AG04450 (cell line): ENCODE data around the gene NRDC. TPM values are rescaled to one million over a fixed set of nuclear protein-coding genes. Genes with fewer than 3 reads are reported as not detected.

ENCODE experiments used
- CTCF ChIA-PET: fragments of 300-600, 350-600 bp; formaldehyde crosslinking; extraction: SDS; loops from one replicate; lab custom pipeline; 2022; ENCODE audit warnings: antibody characterized with exemption, inconsistent platforms; lab: Charles Lee
- POLR2A ChIA-PET: fragments of 350-600 bp; formaldehyde crosslinking; extraction: SDS; loops from one replicate; lab custom pipeline; 2021; ENCODE audit warnings: antibody characterized with exemption, inconsistent platforms; lab: Yijun Ruan, JAX
- DNase-seq: peaks from one replicate; pipeline ENCODE4 v3.0.0-alpha.2; 2011; ENCODE audit warnings: low read depth, low spot score
- H3K27ac ChIP-seq: one replicate; pipeline ENCODE4 v1.5.1; 2012; ENCODE audit warnings: low read depth, low read length, control low read depth
- H3K27me3 ChIP-seq: one replicate; pipeline ENCODE4 v1.6.0; 2012; ENCODE audit warnings: low read length; ENCODE audit not compliant: control insufficient read depth, insufficient read depth
- H3K4me3 ChIP-seq: 2 replicates; pipeline ENCODE4 v1.5.1; 2011; ENCODE audit warnings: mild to moderate bottlenecking, low read depth, low read length, control low read depth
- H3K9me3 ChIP-seq: 2 replicates; pipeline ENCODE4 v1.5.1; 2012; ENCODE audit warnings: low read length; ENCODE audit not compliant: control insufficient read depth, insufficient read depth
- polyA minus RNA-seq: library from RNA; depleted of rRNA, polyadenylated mRNA; stranded (reverse); fragments of >200 nt; gene quantifications from 2 replicates; pipeline ENCODE4 v1.2.3, GENCODE V29; 2011; rRNA and poly(A)+ RNA removed
- polyA plus RNA-seq: library from polyadenylated mRNA; depleted of rRNA; stranded (reverse); fragments of >200 nt; gene quantifications from 2 replicates; pipeline ENCODE4 v1.2.3, GENCODE V29; 2011; rRNA removed
- TF ChIP-seq, protein P1 (sequence below): IDR thresholded peaks from 2 replicates; pipeline ENCODE4 v1.5.1; 2011; ENCODE audit warnings: low read depth, low read length, control low read depth, inconsistent platforms

NRDC gene, protein sequence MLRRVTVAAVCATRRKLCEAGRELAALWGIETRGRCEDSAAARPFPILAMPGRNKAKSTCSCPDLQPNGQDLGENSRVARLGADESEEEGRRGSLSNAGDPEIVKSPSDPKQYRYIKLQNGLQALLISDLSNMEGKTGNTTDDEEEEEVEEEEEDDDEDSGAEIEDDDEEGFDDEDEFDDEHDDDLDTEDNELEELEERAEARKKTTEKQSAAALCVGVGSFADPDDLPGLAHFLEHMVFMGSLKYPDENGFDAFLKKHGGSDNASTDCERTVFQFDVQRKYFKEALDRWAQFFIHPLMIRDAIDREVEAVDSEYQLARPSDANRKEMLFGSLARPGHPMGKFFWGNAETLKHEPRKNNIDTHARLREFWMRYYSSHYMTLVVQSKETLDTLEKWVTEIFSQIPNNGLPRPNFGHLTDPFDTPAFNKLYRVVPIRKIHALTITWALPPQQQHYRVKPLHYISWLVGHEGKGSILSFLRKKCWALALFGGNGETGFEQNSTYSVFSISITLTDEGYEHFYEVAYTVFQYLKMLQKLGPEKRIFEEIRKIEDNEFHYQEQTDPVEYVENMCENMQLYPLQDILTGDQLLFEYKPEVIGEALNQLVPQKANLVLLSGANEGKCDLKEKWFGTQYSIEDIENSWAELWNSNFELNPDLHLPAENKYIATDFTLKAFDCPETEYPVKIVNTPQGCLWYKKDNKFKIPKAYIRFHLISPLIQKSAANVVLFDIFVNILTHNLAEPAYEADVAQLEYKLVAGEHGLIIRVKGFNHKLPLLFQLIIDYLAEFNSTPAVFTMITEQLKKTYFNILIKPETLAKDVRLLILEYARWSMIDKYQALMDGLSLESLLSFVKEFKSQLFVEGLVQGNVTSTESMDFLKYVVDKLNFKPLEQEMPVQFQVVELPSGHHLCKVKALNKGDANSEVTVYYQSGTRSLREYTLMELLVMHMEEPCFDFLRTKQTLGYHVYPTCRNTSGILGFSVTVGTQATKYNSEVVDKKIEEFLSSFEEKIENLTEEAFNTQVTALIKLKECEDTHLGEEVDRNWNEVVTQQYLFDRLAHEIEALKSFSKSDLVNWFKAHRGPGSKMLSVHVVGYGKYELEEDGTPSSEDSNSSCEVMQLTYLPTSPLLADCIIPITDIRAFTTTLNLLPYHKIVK
- polyA plus RNA-seq (172 and 177 TPM in 2 replicates), polyA minus RNA-seq (134 and 169 TPM in 2 replicates)

DNA sequence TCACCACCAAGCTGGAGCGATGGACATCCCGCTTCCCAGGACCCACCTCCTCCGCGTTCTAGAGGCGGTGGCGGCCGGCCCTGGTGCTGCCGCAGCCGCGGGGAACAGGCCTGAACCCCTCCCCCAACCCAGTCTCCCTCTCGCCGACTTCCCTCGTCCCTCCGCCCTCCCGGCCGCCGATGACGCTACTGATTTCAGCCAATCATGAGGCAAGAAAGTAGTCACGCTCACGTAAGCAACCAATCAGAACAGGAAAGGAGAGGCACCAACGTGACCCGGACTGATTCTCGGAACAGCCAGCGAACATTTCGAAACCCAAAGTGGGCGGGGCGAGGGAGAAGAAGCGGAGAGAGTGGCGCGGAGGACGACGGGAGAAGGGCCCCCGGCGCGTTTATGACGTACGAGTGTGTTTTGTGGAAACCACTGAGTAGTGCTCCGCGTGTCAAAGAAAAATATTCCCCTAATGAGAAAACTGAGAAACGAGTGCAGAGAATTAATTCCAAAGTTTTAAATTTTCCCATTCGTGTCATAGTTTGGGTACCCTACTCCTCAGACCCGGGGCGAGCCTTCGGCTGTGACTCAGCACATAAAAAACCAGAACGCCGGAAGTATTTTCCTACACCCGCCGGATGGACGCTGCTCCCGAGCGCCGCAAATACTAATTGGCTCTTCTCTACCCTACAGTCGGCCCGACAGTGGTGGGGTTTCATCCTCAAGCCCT lies at the start of gene NRDC:
TSS of gene NRDC (minus strand) at position 112 of the 721 bp plus-strand sequence. CDS start 112 bp downstream, outside the sequence.
- Histone ChIP-seq H3K4me3 (peak within 1 kb of the TSS; percentile 99), H3K27me3 (no peaks in the 10 kb centered on the region), H3K9me3 (no peaks in the 10 kb centered on the region), H3K27ac (peak within 1 kb of the TSS; percentile 97)
- POLR2A ChIA-PET, result interaction anchor here (1.0 kb wide), 1 partner anchor 19 kb away, joined by 3 read pairs; no protein-coding TSS in a partner anchor
- DNase-seq, result peak; percentile 99
- TF ChIP-seq, protein P1, sequence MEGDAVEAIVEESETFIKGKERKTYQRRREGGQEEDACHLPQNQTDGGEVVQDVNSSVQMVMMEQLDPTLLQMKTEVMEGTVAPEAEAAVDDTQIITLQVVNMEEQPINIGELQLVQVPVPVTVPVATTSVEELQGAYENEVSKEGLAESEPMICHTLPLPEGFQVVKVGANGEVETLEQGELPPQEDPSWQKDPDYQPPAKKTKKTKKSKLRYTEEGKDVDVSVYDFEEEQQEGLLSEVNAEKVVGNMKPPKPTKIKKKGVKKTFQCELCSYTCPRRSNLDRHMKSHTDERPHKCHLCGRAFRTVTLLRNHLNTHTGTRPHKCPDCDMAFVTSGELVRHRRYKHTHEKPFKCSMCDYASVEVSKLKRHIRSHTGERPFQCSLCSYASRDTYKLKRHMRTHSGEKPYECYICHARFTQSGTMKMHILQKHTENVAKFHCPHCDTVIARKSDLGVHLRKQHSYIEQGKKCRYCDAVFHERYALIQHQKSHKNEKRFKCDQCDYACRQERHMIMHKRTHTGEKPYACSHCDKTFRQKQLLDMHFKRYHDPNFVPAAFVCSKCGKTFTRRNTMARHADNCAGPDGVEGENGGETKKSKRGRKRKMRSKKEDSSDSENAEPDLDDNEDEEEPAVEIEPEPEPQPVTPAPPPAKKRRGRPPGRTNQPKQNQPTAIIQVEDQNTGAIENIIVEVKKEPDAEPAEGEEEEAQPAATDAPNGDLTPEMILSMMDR, result no peak
- CTCF ChIA-PET, result interaction anchor here (0.6 to 1.7 kb wide), 2 partner anchors 18 to 123 kb away, joined by 3 to 13 read pairs; no protein-coding TSS in a partner anchor

DNA sequence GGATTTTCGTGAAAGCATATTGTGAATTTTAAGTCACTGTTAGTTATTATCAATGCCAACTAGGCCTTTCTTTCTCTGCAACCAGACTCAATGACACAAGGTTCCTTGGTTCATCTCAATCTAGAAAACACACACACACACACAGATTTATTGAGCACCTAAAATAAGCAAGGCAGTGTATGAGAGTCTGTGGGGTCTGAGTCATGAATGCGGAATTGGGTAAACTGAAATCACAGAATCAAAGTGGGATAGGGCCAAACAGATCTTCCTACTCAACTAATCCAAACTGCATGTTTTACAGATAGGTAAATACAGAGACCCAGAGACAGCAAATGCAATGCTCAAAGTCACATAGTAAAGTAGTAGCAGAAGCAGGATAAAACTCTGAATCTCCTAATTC lies 48.5 kb upstream of the NRDC start:
- CTCF ChIA-PET, result interaction anchor here (0.7 to 2.6 kb wide), 4 partner anchors 30 to 81 kb away, joined by 3 to 26 read pairs (median 4); no protein-coding TSS in a partner anchor
- Histone ChIP-seq H3K27me3 (no peaks in the 10 kb centered on the region), H3K4me3 (no peak overlapping the region), H3K9me3 (no peaks in the 10 kb centered on the region), H3K27ac (no peak overlapping the region)
- no peak for DNase-seq
- POLR2A ChIA-PET, result interaction anchor here (1.1 kb wide), 1 partner anchor 30 kb away, joined by 3 read pairs; no protein-coding TSS in a partner anchor
- TF ChIP-seq, protein P1, result no peak

DNA sequence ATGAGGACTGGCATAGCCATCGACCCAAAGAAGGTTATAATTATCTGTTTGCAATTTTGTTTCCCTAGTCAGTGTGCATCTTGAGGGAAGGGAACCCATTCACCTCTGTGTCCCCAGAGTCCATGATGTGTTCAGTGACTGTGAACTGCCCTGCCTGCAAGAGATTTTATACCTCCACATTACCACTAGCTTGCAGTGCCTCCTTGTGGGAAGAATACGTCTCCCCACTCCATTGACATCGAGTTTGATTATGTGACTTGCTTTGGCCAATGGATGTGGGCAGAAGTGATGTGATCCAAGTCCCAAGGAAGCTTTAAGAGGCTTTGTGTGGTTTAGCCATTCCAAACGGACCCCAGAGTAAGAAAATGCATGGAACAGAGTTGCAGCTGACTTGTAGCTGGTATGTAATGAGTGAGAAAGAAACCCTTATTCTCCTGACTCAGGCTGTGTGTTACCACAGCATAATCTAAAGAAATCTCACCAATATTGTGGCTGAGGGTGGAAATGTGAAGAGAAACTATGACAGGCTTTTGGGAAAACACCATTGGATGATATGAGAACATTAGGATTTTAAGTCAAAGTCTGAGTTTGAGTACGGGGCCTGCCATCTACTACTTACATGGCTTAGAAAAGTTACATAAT lies 47.8 kb upstream of the NRDC start:
- CTCF ChIA-PET, result interaction anchor here (0.6 to 2.6 kb wide), 5 partner anchors 29 to 438 kb away, joined by 3 to 26 read pairs (median 3); no protein-coding TSS in a partner anchor
- Histone ChIP-seq H3K27me3 (no peaks in the 10 kb centered on the region), H3K4me3 (no peak overlapping the region), H3K27ac (no peak overlapping the region), H3K9me3 (no peaks in the 10 kb centered on the region)
- DNase-seq, result no peak
- TF ChIP-seq, protein P1, result peak; percentile 40
- POLR2A ChIA-PET, result interaction anchor here (3.6 kb wide), 1 partner anchor 29 kb away, joined by 18 read pairs; no protein-coding TSS in a partner anchor

DNA sequence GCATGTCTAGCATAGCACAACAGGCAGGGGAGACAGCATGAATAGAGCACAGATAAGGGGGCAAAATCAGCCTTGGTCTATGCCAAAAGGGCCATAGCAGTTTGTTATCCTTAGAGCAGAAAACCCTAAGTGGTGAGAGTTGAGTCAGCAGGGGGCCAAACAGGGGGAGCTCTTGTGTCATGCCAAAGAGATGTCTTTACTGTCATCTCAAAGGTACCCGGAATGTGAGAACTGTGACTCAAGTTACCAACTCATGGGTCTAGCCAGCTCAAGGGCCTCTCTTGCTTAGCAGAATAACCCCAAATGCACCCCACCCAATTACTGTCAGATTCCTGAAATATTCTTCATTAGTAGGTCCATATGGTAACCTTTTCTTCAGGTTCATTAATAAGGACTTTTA lies 45.9 kb upstream of the NRDC start:
- POLR2A ChIA-PET, result interaction anchor here (3.6 kb wide), 1 partner anchor 27 kb away, joined by 18 read pairs; no protein-coding TSS in a partner anchor
- H3K27ac ChIP-seq, result peak overlapping the region; percentile 47
- H3K27me3 ChIP-seq, result no peaks in the 10 kb centered on the region
- CTCF ChIA-PET, result interaction anchor here (1.1 to 2.6 kb wide), 3 partner anchors 12 to 30 kb away, joined by 3 to 26 read pairs (median 3); no protein-coding TSS in a partner anchor
- TF ChIP-seq, protein P1, result no peak
- H3K4me3 ChIP-seq, result no peak overlapping the region
- DNase-seq, result no peak
- H3K9me3 ChIP-seq, result no peaks in the 10 kb centered on the region
